BJ (cell line): ENCODE data around the gene CTXN1. TPM values are rescaled to one million over a fixed set of nuclear protein-coding genes. Genes with fewer than 3 reads are reported as not detected.
A peak's percentile ranks its signal among the peaks of the same experiment; 100 is the strongest.

Experiments used
- CTCF ChIA-PET: fragments of 350-600 bp; formaldehyde crosslinking; extraction: SDS; loops from one replicate; lab custom pipeline; 2021; ENCODE audit warnings: antibody characterized with exemption, inconsistent platforms; lab: Yijun Ruan, JAX
- POLR2A ChIA-PET: fragments of 300-600 bp; sonication (Branson Sonifier 250); formaldehyde crosslinking; extraction: SDS; loops from one replicate; lab custom pipeline; 2021; ENCODE audit warnings: antibody characterized with exemption; lab: Charles Lee
- DNase-seq: peaks from one replicate; pipeline ENCODE4 v3.0.0-alpha.2; 2011; ENCODE audit warnings: low read depth
- H3K27me3 ChIP-seq: 2 replicates; pipeline ENCODE4 v1.6.0; 2011; ENCODE audit warnings: low read length; ENCODE audit not compliant: control insufficient read depth, insufficient read depth
- H3K36me3 ChIP-seq: 2 replicates; pipeline ENCODE4 v1.5.1; 2011; ENCODE audit warnings: low read length; ENCODE audit not compliant: control insufficient read depth, insufficient read depth
- H3K4me3 ChIP-seq: 2 replicates; pipeline ENCODE4 v1.5.1; 2011; ENCODE audit warnings: low read depth, mild to moderate bottlenecking, control low read depth, low read length
- polyA plus RNA-seq: library from polyadenylated mRNA; depleted of rRNA; stranded (reverse); fragments of >200 nt; gene quantifications from 2 replicates; pipeline ENCODE4 v1.2.3, GENCODE V29; 2011
- TF ChIP-seq, protein P1 (sequence below): IDR thresholded peaks from 2 replicates; pipeline ENCODE4 v1.5.1; 2011; ENCODE audit warnings: low read depth, mild to moderate bottlenecking, control low read depth, inconsistent platforms, low read length, moderate library complexity; ENCODE audit not compliant: insufficient read depth

The CTXN1 gene
- polyA plus RNA-seq, 1 experiment, result 1.3 TPM

DNA sequence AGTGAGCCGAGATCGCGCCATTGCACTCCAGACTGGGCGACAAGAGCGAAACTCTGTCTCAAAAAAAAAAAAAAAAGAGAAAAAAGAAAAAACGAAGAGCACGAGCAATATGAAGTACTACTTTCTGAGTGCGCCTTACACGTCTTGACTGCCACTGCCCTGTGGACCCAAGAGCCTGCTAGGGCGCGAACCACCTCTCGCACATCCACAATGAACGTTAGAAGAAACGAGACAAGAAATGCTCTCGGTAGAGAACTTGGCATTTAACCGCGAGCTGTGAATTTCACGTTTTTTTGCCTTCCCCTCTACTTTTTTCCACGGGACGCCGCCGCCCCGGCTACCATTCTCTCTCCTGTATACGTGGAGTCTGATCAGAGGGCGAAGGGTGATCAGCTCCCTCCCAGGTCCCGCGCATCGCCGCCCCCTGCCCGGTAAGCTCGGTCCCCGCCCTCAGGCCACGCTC lies 17.1 kb upstream of the CTXN1 start:
- H3K27me3 ChIP-seq, result no peaks in the 10 kb centered on the region
- POLR2A ChIA-PET, result interaction anchor here (1.0 to 1.1 kb wide), 2 partner anchors 22 to 74 kb away, joined by 3 to 6 read pairs; partner anchors contain the start of gene SNAPC2

DNA sequence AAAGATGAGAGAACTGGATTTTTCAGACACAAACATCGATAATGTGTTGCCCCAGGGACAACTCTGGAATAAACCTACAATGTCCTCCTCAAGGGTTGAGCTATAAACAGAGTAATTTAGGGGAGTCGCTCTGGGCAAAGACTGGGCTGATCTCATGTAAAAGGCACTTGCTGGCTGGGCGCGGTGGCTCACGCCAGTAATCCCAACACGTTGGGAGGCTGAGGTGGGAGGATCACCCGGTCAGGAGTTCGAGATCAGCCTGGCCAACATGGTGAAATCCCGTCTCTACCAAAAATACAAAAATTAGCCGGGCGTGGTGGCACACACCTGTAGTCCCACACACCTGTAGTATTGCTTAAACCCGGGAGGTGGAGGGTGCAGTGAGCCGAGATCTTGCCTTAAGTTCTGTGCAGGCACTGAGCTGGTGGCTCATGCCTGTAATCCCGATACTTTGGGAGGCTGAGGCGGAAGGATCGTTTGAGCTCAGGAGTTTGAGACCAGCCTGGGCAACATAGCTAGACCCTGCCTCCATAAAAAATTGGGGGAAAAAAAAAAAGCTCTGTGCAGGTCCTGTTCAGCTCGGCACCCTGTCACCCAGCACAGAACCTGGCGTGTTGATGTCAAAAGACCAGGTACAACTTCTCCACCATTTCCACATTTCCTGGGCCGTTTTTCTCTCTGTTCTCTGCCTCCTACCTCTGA lies 16.1 kb upstream of the CTXN1 start:
- DNase-seq, result no peak
- Histone ChIP-seq H3K27me3 (no peaks in the 10 kb centered on the region), H3K4me3 (0 out of 2 replicates have a peak overlapping the region, but pooled peaks have one; percentile 98), H3K36me3 (peaks cover 17% of the 10 kb centered on the region)
- ChIA-PET CTCF (interaction anchor here (0.7 to 3.0 kb wide), 4 partner anchors 8 to 100 kb away, joined by 3 to 34 read pairs (median 4); no protein-coding TSS in a partner anchor), POLR2A (interaction anchor here (0.7 kb wide), 1 partner anchor 109 kb away, joined by 3 read pairs; no protein-coding TSS in a partner anchor)
- TF ChIP-seq, protein P1, sequence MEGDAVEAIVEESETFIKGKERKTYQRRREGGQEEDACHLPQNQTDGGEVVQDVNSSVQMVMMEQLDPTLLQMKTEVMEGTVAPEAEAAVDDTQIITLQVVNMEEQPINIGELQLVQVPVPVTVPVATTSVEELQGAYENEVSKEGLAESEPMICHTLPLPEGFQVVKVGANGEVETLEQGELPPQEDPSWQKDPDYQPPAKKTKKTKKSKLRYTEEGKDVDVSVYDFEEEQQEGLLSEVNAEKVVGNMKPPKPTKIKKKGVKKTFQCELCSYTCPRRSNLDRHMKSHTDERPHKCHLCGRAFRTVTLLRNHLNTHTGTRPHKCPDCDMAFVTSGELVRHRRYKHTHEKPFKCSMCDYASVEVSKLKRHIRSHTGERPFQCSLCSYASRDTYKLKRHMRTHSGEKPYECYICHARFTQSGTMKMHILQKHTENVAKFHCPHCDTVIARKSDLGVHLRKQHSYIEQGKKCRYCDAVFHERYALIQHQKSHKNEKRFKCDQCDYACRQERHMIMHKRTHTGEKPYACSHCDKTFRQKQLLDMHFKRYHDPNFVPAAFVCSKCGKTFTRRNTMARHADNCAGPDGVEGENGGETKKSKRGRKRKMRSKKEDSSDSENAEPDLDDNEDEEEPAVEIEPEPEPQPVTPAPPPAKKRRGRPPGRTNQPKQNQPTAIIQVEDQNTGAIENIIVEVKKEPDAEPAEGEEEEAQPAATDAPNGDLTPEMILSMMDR, result no peak

More for the DNA sequence above, 17.1 kb upstream of the CTXN1 start:
- TF ChIP-seq, protein P1, result no peak
- peak overlapping the region; percentile 98 for H3K4me3 ChIP-seq
- peaks cover 13% of the 10 kb centered on the region for H3K36me3 ChIP-seq
- no peak for DNase-seq
- CTCF ChIA-PET, result interaction anchor here (0.7 to 3.6 kb wide), 19 partner anchors 9 to 474 kb away, joined by 3 to 57 read pairs (median 8); partner anchors contain the start of genes ELAVL1, MAP2K7 and SNAPC2

DNA sequence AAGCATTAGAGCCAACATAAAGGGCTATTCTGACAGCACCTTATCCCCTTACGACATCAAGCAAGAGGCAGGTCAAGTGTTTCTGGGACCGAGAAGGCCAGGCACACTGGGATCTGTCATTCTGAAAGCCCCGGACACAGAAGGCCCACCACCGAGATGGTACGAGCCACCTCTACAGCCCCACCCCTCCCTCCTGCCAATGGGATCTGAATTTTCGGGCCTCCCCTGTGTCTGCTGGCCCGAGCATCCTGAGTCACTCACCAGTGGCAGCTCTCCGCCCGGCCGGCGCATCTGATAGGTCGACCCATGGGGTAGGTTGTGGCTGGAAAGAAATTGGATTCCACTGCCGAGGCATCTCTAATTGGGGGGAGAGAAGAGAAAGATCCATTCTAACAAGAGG lies 14.9 kb upstream of the CTXN1 start:
- TF ChIP-seq, protein P1, result no peak
- peaks cover 21% of the 10 kb centered on the region for H3K36me3 ChIP-seq
- no peaks in the 10 kb centered on the region for H3K27me3 ChIP-seq
- no peak overlapping the region for H3K4me3 ChIP-seq
- ChIA-PET CTCF (interaction anchor here (0.6 kb wide), 1 partner anchor 124 kb away, joined by 3 read pairs; no protein-coding TSS in a partner anchor), POLR2A (no interaction called here)
- DNase-seq, result no peak

- H3K4me3 ChIP-seq, result no peak overlapping the region
- peaks cover 50% of the 10 kb centered on the region for H3K36me3 ChIP-seq
- H3K27me3 ChIP-seq, result no peaks in the 10 kb centered on the region
- TF ChIP-seq, protein P1, result no peak
- CTCF ChIA-PET, result interaction anchor here (1.5 kb wide), 1 partner anchor 9 kb away, joined by 8 read pairs; no protein-coding TSS in a partner anchor
- POLR2A ChIA-PET, result no interaction called here
- DNase-seq, result no peak
Observed at GRCh38 chr19:7934766-7935165, 8.8 kb upstream of the CTXN1 start.

- H3K4me3 ChIP-seq, result no peak overlapping the region
- TF ChIP-seq, protein P1, result no peak
- H3K27me3 ChIP-seq, result no peaks in the 10 kb centered on the region
- H3K36me3 ChIP-seq, result peaks cover 50% of the 10 kb centered on the region
- DNase-seq, result no peak
- ChIA-PET POLR2A (no interaction called here), CTCF (interaction anchor here (1.0 to 1.1 kb wide), 2 partner anchors 8 to 10 kb away, joined by 3 read pairs; partner anchors contain the start of gene TIMM44)
Observed at GRCh38 chr19:7933828-7934725, 8.1 kb upstream of the CTXN1 start.
